Nephron progenitor cell (in vitro differentiated cells): Measurements from ENCODE around the gene APOL1.
"Not testable (repeated sequence)": the region's sequence is repeated elsewhere in the genome, so short reads cannot be mapped to it uniquely, and the experiment has no call there.

Experiments
- DNase-seq: peaks from one replicate; pipeline ENCODE4 v3.0.0; 2021
- H3K27ac Mint-ChIP-seq: 2 replicates; pipeline ENCODE4 v1.8.0; 2021; ENCODE audit warnings: mild to moderate bottlenecking, moderate library complexity, mixed read lengths
- H3K27me3 Mint-ChIP-seq: 2 replicates; pipeline ENCODE4 v1.8.0; 2021; ENCODE audit warnings: mild to moderate bottlenecking, low read depth, mixed read lengths; ENCODE audit not compliant: poor library complexity
- H3K36me3 Mint-ChIP-seq: 2 replicates; pipeline ENCODE4 v1.8.0; 2021; ENCODE audit warnings: low read depth, mixed read lengths
- H3K4me1 Mint-ChIP-seq: 2 replicates; pipeline ENCODE4 v1.8.0; 2021; ENCODE audit warnings: mixed read lengths
- H3K4me3 Mint-ChIP-seq: 2 replicates; pipeline ENCODE4 v1.8.0; 2021; ENCODE audit warnings: mild to moderate bottlenecking, moderate library complexity, mixed read lengths
- H3K9me3 Mint-ChIP-seq: 2 replicates; pipeline ENCODE4 v1.8.0; 2021; ENCODE audit warnings: mild to moderate bottlenecking, moderate library complexity, mixed read lengths
- CTCF ChIP-seq: fragments of 200-600 bp; sonication (generic); IDR thresholded peaks from 2 replicates; pipeline ENCODE4 v1.5.0; 2021; ENCODE audit warnings: antibody characterized with exemption

The APOL1 gene

GRCh38 chr22:36227806-36228205 is 25.1 kb upstream of the APOL1 start:
- TF ChIP-seq CTCF, result no peak
- peaks cover 10% of the 10 kb centered on the region for H3K4me1 Mint-ChIP-seq
- H3K9me3 Mint-ChIP-seq, result no peaks in the 10 kb centered on the region
- peaks cover 10% of the 10 kb centered on the region for H3K27me3 Mint-ChIP-seq
- DNase-seq, result no peak
- H3K27ac Mint-ChIP-seq, result no peak overlapping the region
- no peak overlapping the region for H3K4me3 Mint-ChIP-seq
- peaks cover 10% of the 10 kb centered on the region for H3K36me3 Mint-ChIP-seq

- Mint-ChIP-seq H3K4me1 (peaks cover 13% of the 10 kb centered on the region), H3K36me3 (peaks cover 10% of the 10 kb centered on the region)
- H3K4me3 Mint-ChIP-seq, H3K27me3 Mint-ChIP-seq, DNase-seq, H3K9me3 Mint-ChIP-seq, H3K27ac Mint-ChIP-seq: not testable (repeated sequence)
Observed at GRCh38 chr22:36228369-36228768, 24.6 kb upstream of the APOL1 start.

GRCh38 chr22:36228944-36229343 is 24.0 kb upstream of the APOL1 start:
- no peak for DNase-seq
- Mint-ChIP-seq H3K27me3 (peaks cover 5% of the 10 kb centered on the region), H3K4me3 (no peak overlapping the region), H3K9me3 (no peaks in the 10 kb centered on the region), H3K36me3 (peaks cover 10% of the 10 kb centered on the region), H3K27ac (no peak overlapping the region), H3K4me1 (peaks cover 19% of the 10 kb centered on the region)
- TF ChIP-seq CTCF, result no peak

GRCh38 chr22:36229649-36230048 is 23.3 kb upstream of the APOL1 start:
- Mint-ChIP-seq H3K36me3 (peaks cover 10% of the 10 kb centered on the region), H3K4me1 (peaks cover 25% of the 10 kb centered on the region)
- not testable (repeated sequence) for H3K4me3 Mint-ChIP-seq, H3K9me3 Mint-ChIP-seq, DNase-seq, H3K27me3 Mint-ChIP-seq, H3K27ac Mint-ChIP-seq

GRCh38 chr22:36231051-36231450 is 21.9 kb upstream of the APOL1 start:
- not testable (repeated sequence) for H3K9me3 Mint-ChIP-seq, H3K4me3 Mint-ChIP-seq, DNase-seq, H3K27me3 Mint-ChIP-seq
- Mint-ChIP-seq H3K36me3 (peaks cover 23% of the 10 kb centered on the region), H3K4me1 (peaks cover 25% of the 10 kb centered on the region), H3K27ac (peak overlapping the region; percentile 13)

GRCh38 chr22:36232715-36233401 is 20.1 kb upstream of the APOL1 start:
- H3K4me1 Mint-ChIP-seq, result peaks cover 29% of the 10 kb centered on the region
- no peak overlapping the region for H3K4me3 Mint-ChIP-seq
- no peak for TF ChIP-seq CTCF
- no peak for DNase-seq
- peaks cover 26% of the 10 kb centered on the region for H3K36me3 Mint-ChIP-seq
- H3K9me3 Mint-ChIP-seq, result peaks cover 10% of the 10 kb centered on the region
- H3K27ac Mint-ChIP-seq, result no peak overlapping the region
- H3K27me3 Mint-ChIP-seq, result peaks cover 13% of the 10 kb centered on the region

- H3K4me1 Mint-ChIP-seq, result peaks cover 37% of the 10 kb centered on the region
Observed at GRCh38 chr22:36233796-36234195, 19.1 kb upstream of the APOL1 start.

More at GRCh38 chr22:36233796-36234195, 19.1 kb upstream of the APOL1 start:
- no peak for DNase-seq
- peaks cover 10% of the 10 kb centered on the region for H3K9me3 Mint-ChIP-seq
- H3K27me3 Mint-ChIP-seq, result peaks cover 13% of the 10 kb centered on the region
- H3K27ac Mint-ChIP-seq, result no peak overlapping the region
- H3K4me3 Mint-ChIP-seq, result no peak overlapping the region
- H3K36me3 Mint-ChIP-seq, result peaks cover 26% of the 10 kb centered on the region
- TF ChIP-seq CTCF, result no peak
